Type B pancreatic cell (in vitro differentiated cells): ENCODE results near the gene CMSS1. TPM values are rescaled to one million over a fixed set of nuclear protein-coding genes. Genes with fewer than 3 reads are reported as not detected.
A peak's percentile ranks its signal among the peaks of the same experiment; 100 is the strongest.

Source experiments
- DNase-seq: peaks from one replicate; pipeline ENCODE4 v3.0.0; 2021; ENCODE audit warnings: mixed read lengths; ENCODE audit not compliant: unreplicated experiment; ENCODE audit errors: extremely low spot score
- H3K27ac Mint-ChIP-seq: 2 replicates; pipeline ENCODE4 v1.8.0; 2021; ENCODE audit warnings: mild to moderate bottlenecking, mixed read lengths
- H3K27me3 Mint-ChIP-seq: 2 replicates; pipeline ENCODE4 v1.8.0; 2021; ENCODE audit warnings: mixed read lengths
- H3K36me3 Mint-ChIP-seq: 2 replicates; pipeline ENCODE4 v1.8.0; 2021; ENCODE audit warnings: mixed read lengths
- H3K4me1 Mint-ChIP-seq: one replicate; pipeline ENCODE4 v1.8.0; 2021; ENCODE audit warnings: mixed read lengths; ENCODE audit not compliant: unreplicated experiment
- H3K4me3 Mint-ChIP-seq: 2 replicates; pipeline ENCODE4 v1.8.0; 2021; ENCODE audit warnings: mild to moderate bottlenecking, mixed read lengths
- H3K9me3 Mint-ChIP-seq: 2 replicates; pipeline ENCODE4 v1.8.0; 2021; ENCODE audit warnings: mixed read lengths
- total RNA-seq: library from RNA; stranded (reverse); gene quantifications from 2 replicates; pipeline ENCODE4 v1.2.1, GENCODE V29; 2021; ENCODE audit warnings: low replicate concordance
- TF ChIP-seq, protein P1 (sequence below): fragments of 200-600 bp; sonication (generic); conservative IDR thresholded peaks from 2 replicates; pipeline ENCODE4 v1.5.0; 2021; ENCODE audit warnings: antibody characterized with exemption, mild to moderate bottlenecking

CMSS1 gene
- total RNA-seq, 1 donor from 2014 or later = 34.1 TPM

GRCh38 chr3:100030914-100031425 lies 213.3 kb downstream of the CMSS1 start:
- no peak overlapping the region for H3K27ac Mint-ChIP-seq

GRCh38 chr3:100032243-100032642 lies 214.6 kb downstream of the CMSS1 start:
- peaks cover 14% of the 10 kb centered on the region for H3K4me1 Mint-ChIP-seq
- H3K9me3 Mint-ChIP-seq = no peaks in the 10 kb centered on the region
- no peak for DNase-seq
- no peak overlapping the region for H3K4me3 Mint-ChIP-seq
- no peak overlapping the region for H3K27ac Mint-ChIP-seq
- TF ChIP-seq, protein P1, sequence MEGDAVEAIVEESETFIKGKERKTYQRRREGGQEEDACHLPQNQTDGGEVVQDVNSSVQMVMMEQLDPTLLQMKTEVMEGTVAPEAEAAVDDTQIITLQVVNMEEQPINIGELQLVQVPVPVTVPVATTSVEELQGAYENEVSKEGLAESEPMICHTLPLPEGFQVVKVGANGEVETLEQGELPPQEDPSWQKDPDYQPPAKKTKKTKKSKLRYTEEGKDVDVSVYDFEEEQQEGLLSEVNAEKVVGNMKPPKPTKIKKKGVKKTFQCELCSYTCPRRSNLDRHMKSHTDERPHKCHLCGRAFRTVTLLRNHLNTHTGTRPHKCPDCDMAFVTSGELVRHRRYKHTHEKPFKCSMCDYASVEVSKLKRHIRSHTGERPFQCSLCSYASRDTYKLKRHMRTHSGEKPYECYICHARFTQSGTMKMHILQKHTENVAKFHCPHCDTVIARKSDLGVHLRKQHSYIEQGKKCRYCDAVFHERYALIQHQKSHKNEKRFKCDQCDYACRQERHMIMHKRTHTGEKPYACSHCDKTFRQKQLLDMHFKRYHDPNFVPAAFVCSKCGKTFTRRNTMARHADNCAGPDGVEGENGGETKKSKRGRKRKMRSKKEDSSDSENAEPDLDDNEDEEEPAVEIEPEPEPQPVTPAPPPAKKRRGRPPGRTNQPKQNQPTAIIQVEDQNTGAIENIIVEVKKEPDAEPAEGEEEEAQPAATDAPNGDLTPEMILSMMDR = no peak
- H3K27me3 Mint-ChIP-seq = no peaks in the 10 kb centered on the region
- peaks cover 3% of the 10 kb centered on the region for H3K36me3 Mint-ChIP-seq

More at GRCh38 chr3:100030914-100031425, 213.3 kb downstream of the CMSS1 start:
- Mint-ChIP-seq H3K27me3 (no peaks in the 10 kb centered on the region), H3K4me3 (no peak overlapping the region), H3K36me3 (peaks cover 3% of the 10 kb centered on the region), H3K4me1 (peaks cover 14% of the 10 kb centered on the region), H3K9me3 (no peaks in the 10 kb centered on the region)
- DNase-seq = no peak
- TF ChIP-seq, protein P1 = no peak

GRCh38 chr3:100033184-100033583 lies 215.5 kb downstream of the CMSS1 start:
- TF ChIP-seq, protein P1 = no peak
- H3K36me3 Mint-ChIP-seq = peaks cover 3% of the 10 kb centered on the region
- no peaks in the 10 kb centered on the region for H3K27me3 Mint-ChIP-seq
- no peak overlapping the region for H3K27ac Mint-ChIP-seq
- no peaks in the 10 kb centered on the region for H3K9me3 Mint-ChIP-seq
- no peak overlapping the region for H3K4me3 Mint-ChIP-seq
- peaks cover 14% of the 10 kb centered on the region for H3K4me1 Mint-ChIP-seq
- no peak for DNase-seq

DNA sequence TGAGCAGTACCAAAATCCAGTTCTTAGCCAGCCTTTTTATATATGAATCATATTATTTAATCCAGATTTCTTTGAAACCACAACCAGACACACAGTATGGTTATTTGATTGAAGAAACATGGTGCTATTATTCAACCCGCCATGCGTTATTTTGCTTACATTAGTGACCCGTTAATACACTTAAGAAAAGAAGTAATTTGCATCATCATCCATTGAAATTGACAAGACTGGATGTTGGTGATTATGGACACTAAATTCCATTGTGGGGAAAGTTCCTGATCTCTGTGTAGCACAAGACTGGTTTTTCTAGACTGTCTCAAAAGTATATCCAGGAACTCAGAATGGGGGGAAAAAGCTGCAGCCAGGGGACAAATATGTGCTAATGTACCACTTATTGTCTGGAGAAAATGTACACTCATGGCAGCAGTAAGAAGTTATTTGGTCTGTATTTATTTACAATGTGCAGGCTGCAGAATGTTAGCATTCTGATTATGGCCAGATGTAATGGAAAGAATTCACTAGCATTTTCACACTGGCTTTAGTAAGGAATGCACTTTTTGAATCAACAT lies 216.3 kb downstream of the CMSS1 start:
- no peaks in the 10 kb centered on the region for H3K27me3 Mint-ChIP-seq
- no peak for DNase-seq
- TF ChIP-seq, protein P1 = no peak
- H3K4me1 Mint-ChIP-seq = peaks cover 14% of the 10 kb centered on the region
- peaks cover 3% of the 10 kb centered on the region for H3K36me3 Mint-ChIP-seq
- H3K9me3 Mint-ChIP-seq = no peaks in the 10 kb centered on the region
- H3K4me3 Mint-ChIP-seq = no peak overlapping the region
- H3K27ac Mint-ChIP-seq = peak overlapping the region; percentile 8

DNA sequence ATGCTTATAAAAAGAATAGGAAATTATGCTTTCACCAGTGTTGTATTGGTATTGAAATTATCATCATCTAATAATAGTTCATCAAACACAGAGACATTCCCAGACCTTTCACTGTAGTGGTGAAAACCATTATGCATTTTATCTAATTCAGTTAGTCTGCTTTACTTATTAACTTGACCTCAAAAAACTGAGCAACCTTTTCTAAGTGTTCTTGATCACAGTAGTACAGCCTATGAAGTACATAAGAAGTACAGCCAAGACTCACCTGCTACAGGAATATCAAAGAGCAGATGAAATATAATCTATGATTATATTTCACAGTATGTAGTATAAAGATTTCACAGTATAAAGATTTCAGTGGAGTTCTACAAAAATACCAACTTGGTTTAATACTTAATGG lies 221.4 kb downstream of the CMSS1 start:
- TF ChIP-seq, protein P1 = no peak
- H3K36me3 Mint-ChIP-seq = peaks cover under 1% of the 10 kb centered on the region
- no peak overlapping the region for H3K4me3 Mint-ChIP-seq
- H3K9me3 Mint-ChIP-seq = no peaks in the 10 kb centered on the region
- no peak overlapping the region for H3K27ac Mint-ChIP-seq
- H3K27me3 Mint-ChIP-seq = no peaks in the 10 kb centered on the region
- no peak for DNase-seq
- peaks cover 29% of the 10 kb centered on the region for H3K4me1 Mint-ChIP-seq
